ENCODE results near the gene EVI5L.
"Not testable (repeated sequence)": the region's sequence is repeated elsewhere in the genome, so short reads cannot be mapped to it uniquely, and the experiment has no call there.

EVI5L gene

GRCh38 chr19:7816040-7816439, 14.0 kb upstream of the EVI5L start:
- DNase-seq (ENCODE audit: low read depth in 2 of 2, low spot score in 1 of 2) = not testable (repeated sequence)

GRCh38 chr19:7817801-7818200, 12.2 kb upstream of the EVI5L start:
- DNase-seq (ENCODE audit: low read depth in 2 of 2, low spot score in 1 of 2) = no peak

- DNase-seq (ENCODE audit: low read depth in 2 of 2, low spot score in 1 of 2) = no peak
Measured at GRCh38 chr19:7818806-7819205, 11.2 kb upstream of the EVI5L start.

DNA sequence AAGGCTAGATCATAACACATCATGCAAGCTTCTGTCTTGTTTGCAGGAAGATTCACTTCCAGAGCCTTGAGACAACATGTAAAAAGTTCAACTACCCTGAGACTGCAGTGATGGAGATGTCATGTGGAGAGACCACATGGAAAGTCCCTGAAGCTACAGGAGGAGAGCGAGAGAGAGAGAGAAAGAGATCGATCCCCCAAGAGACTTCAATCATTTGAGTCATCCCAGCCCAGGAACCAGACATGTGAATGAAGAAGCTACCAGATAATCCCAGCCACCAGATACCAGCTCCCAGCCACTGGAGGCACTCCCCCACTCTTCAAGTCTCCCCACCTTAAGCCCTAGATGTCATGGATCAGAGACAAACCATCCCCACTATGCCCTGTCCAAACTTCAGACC, 10.7 kb upstream of the EVI5L start:
- no peak for DNase-seq (ENCODE audit: low read depth in 2 of 2, low spot score in 1 of 2)

DNA sequence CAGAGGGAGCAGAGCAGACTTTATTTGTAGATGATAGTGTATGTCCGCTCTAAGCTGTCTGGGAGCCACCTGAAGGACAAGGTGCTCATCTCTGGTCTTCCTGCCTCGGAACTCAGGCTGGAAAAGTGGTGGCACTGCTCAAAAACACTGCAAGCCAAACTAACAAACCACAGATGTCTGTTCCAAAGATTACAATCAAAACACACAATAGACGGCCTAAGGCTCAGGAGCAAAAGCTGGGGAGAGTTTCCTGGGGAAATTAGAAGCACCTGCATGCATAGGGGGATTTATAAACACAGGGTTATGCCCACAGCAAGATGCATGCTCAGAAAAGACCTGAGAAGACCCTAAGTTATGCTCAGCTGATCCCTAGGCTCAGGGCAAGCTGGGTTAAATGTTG, 9.4 kb upstream of the EVI5L start:
- no peak for DNase-seq (ENCODE audit: low read depth in 2 of 2, low spot score in 1 of 2)

DNA sequence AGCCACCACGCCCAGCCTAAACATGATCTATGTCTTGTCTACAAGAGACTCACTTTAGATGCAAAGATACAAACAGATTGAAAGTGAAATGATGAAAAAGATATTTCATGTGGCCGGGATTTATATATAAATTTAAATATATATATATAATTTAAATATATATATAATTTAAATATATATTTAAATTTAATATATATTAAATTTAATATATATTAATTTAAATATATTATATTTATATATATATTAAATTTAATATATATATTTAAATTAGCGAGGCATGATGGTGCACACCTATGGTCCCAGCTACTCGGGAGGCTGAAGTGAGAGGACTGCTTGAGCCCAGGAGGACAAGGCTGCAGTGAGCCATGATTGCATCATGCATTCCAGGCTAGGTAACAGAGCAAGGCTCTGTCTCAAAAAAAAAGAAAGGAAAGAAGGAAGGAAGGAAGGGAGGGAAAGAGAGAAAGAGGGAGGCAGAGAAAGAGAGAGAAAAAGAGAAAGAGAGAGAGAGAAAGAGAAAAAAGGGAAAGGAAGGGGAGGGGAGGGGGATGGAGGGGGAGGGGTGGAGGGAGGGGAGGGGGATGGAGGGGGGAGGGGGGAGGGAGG, 7.0 kb upstream of the EVI5L start:
- no peak for DNase-seq (ENCODE audit: low read depth in 2 of 2, low spot score in 1 of 2)

- no peak for DNase-seq (ENCODE audit: low read depth in 2 of 2, low spot score in 1 of 2)
Measured at GRCh38 chr19:7823686-7824301, 6.2 kb upstream of the EVI5L start.

DNA sequence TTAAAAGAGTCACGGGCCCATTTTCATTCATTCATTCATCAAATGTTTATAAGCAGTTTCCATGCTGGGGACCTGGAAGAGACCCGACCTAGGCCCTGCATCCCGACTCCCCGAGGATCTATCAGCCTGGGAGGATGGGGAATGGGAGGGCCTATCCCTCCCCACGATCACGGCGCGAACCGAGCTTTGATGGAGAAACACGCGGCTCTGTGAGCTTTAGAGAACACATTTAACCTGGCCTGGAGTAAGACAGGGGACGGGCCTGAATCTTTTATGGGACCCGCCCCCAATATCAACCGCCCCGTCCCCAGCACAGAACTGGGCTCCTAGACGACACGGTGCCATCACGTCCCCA, 875 bp upstream of the EVI5L start:
- no peak for DNase-seq (ENCODE audit: low read depth in 2 of 2, low spot score in 1 of 2)

DNA sequence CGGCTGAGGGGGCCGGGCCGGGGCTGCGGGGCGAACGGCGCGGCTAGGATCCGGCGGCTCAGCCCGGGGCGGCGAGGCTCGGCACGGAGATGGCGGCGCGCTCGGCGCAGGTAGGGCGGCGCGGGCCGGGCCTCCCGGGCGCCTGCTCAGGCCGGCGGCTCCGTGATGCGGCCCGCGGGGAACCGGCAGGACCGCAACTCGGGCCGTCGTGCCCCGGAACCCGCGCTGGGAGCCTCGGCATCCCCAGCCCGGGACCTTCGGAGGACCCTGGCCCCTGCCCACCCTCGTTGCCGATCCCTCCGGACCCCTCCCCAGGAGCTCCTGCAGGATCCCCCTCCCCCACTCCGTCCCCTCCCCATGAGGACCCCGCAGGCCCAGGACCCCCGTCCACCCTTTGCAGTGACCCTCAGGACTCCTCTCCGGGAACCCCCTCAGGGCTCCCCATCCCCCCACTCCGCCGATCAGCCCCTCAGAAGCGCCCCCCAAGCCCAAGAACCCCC, 304 bp downstream of the EVI5L start:
- DNase-seq (ENCODE audit: low read depth in 2 of 2, low spot score in 1 of 2) = no peak

DNA sequence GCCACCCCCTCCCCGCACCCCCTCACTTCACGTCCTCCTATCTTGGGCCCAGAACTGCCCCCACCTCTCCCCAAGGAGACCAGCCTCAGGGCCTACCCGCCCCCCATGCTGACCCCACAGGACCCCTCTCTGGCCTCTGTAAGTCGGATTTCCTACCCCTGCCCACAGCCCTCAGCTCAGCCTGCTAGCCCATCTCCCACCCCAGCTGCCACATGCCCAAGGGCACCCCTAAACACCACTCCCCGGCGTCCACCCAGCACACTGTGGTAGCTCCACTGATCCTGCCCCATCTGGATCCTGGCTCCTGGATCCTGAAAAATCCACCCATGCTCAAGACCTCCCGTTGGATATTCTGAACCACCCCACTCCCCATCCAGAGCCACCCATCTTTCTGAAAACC, 805 bp downstream of the EVI5L start:
- no peak for DNase-seq (ENCODE audit: low read depth in 2 of 2, low spot score in 1 of 2)

- no peak for DNase-seq (ENCODE audit: low read depth in 2 of 2, low spot score in 1 of 2)
Measured at GRCh38 chr19:7831452-7831851, 1.4 kb downstream of the EVI5L start.

- DNase-seq (ENCODE audit: low read depth in 2 of 2, low spot score in 1 of 2) = no peak
Measured at GRCh38 chr19:7832009-7832408, 2.0 kb downstream of the EVI5L start.

GRCh38 chr19:7832781-7833180, 2.8 kb downstream of the EVI5L start:
- DNase-seq (ENCODE audit: low read depth in 2 of 2, low spot score in 1 of 2) = no peak

GRCh38 chr19:7833225-7834099, 3.4 kb downstream of the EVI5L start:
- no peak for DNase-seq (ENCODE audit: low read depth in 2 of 2, low spot score in 1 of 2)

- DNase-seq (ENCODE audit: low read depth in 2 of 2, low spot score in 1 of 2) = no peak
Measured at GRCh38 chr19:7839476-7839875, 9.5 kb downstream of the EVI5L start.

DNA sequence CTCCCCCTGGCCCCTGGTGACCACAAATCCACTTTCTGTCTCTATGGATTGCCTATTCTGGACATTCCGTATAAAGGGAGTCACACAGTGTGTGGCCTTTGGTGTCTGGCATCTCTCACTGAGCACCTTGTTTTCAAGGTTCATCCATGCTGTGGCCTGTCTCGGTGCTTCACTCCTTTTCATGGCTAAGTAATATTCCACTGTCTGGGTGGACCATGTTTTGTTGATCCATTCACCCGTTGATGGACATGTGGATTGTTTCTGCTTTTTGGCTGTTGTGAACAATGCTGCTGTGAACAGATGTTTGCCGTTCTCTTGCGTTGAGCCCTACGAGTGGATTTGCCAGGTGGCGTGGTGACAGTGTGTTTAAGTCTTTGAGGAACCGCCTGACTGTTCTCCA, 10.6 kb downstream of the EVI5L start:
- no peak for DNase-seq (ENCODE audit: low read depth in 2 of 2, low spot score in 1 of 2)

- DNase-seq (ENCODE audit: low read depth in 2 of 2, low spot score in 1 of 2) = no peak
Measured at GRCh38 chr19:7841751-7842660, 12.0 kb downstream of the EVI5L start.

DNA sequence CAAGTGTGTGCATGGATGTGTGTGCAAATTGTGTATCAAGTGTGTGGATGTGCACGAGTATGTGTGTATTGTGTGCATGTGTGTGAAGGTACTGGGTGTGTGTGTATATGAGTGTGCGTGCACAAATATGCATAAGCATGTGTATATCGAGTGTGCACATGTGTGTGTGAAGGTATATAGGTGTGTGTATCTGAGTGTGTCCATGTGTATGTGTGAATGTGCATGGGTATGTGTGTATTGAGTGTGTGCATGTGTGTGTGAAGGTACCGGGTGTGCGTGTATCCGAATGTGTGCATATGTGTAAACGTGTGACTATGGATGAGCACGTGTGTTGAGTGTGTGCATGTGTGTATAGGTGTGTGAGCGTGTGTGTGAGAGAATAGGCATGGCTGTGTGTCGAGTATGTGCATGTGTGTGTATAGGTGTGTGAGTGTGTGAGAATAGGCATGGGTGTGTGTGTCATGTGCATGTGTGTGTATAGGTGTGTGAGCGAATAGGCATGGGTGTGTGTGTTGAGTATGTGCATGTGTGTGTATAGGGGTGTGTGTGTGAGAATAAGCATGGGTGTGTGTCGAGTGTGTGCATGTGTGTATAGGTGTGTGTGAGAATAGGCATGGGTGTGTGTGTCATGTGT, 12.8 kb downstream of the EVI5L start:
- no peak for DNase-seq (ENCODE audit: low read depth in 2 of 2, low spot score in 1 of 2)

GRCh38 chr19:7843521-7843920, 13.5 kb downstream of the EVI5L start:
- no peak for DNase-seq (ENCODE audit: low read depth in 2 of 2, low spot score in 1 of 2)

- DNase-seq (ENCODE audit: low read depth in 2 of 2, low spot score in 1 of 2) = no peak
Measured at GRCh38 chr19:7844405-7844804, 14.4 kb downstream of the EVI5L start.

DNA sequence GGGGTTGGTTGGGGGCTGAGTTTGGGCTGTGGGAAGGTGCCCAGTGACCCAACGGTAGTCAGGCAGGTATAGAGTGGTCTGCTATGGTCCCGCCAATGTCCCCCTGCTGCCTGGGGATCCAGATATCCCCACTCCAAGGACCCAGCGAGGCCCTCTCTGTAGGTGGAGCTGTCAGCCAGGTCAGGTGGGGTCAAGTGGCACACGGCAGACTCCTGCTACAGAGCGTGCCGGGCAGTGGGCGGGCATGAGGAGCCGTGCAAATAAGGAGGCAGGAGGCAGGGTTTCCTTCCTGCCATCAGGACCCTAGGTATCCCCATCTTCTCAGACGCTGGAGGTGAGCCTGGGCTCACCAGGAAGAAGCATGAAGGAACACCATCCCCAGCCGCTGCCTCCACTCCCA, 14.9 kb downstream of the EVI5L start:
- DNase-seq (ENCODE audit: low read depth in 2 of 2, low spot score in 1 of 2) = no peak

Data from stimulated activated CD8-positive, alpha-beta memory T cell treated with anti-CD3 and anti-CD28 coated beads, Interleukin-4, amount 100 ng/mL, for 1 hour (primary cell).